Ureter (tissue), 1 donor: ENCODE measurements around the gene C7orf25. TPM values are rescaled to one million over a fixed set of nuclear protein-coding genes. Genes with fewer than 3 reads are reported as not detected.

Source experiments
- DNase-seq: peaks from one replicate; pipeline ENCODE4 v3.0.0-alpha.2; 2020; ENCODE audit warnings: low spot score
- total RNA-seq: library from RNA; stranded (reverse); gene quantifications from one replicate; pipeline ENCODE4 v1.2.4, GENCODE V29; 2023
- donor health status: DM: yes; HTN: yes; CAD: no.

The C7orf25 gene
- 6.6 TPM for total RNA-seq

DNA sequence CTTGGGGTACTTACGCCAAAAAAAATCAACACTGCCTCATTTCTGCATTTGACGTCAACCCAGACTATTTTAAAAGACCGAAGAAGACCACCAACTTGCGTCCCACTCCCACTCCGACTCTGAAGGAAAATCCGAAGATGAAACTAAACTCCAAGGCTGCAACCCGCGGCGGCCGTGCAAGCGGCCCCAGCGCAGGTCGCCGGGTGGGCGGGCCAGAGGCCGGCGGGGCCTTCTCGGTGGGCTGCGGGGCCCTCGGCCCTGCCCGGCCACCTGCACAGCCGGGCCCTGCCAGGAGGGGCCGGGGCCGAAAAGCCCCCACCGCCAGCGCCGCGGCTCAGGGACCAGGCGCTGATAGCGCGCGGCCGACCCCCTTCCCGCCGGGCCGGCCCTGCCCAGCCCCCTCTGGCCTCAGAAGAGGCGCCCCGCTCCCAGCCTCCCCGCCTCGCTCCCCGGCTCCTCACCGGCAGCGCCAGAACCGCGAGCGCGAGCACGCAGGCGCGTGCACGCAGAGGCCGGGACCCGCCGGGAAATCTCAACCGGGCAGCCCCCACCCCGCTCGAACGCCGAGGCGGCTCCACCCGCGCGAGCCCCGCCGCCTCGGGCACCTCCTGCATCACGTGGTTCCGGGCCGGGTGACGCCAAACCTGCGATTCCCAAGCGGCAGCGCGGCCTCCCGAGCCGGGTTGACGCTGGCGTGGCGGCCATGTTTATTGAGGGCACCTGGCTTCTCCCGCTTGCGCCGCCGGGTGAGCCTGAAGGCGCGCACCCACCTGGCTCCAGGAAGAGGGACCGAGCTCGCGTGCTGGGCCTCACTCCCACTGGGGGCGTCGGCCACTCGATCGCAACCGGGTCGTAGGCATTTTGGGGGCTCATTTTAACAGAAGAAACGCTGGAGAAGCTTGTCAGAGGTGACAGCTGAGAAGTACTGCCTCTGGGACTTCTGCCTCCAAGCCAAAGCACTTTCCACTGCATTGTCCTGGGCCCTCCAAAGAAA lies at the start of gene C7orf25:
Gene C7orf25, minus strand, starts transcription at position 617 of the 994 bp plus-strand sequence. CDS start 1,170 bp downstream, outside the sequence.
- peak; percentile 97 for DNase-seq

GRCh38 chr7:42961170-42961569 lies 49.3 kb upstream of the C7orf25 start:
- no peak for DNase-seq

- DNase-seq: no peak
Observed at GRCh38 chr7:42960762-42961161, 48.9 kb upstream of the C7orf25 start.

DNA sequence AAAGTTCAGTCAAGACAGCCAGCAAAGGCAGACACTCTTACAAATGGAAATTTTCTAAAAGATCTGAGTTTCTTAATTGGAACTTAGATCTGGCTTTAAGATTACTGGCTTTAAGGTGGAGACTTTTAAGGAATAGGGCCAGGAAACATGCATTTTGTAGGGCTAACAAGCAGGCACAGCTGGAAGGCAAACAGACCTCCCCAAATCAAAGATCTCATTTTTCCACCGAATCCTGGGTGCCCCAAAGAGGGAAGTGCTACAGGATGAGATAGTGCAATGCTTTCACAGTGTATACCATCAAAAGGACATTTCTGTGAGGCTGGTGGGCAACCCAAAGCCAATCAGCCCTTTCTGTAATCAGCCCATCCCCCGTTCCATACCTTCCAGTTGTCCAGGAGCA lies 47.7 kb upstream of the C7orf25 start:
- DNase-seq: no peak

DNA sequence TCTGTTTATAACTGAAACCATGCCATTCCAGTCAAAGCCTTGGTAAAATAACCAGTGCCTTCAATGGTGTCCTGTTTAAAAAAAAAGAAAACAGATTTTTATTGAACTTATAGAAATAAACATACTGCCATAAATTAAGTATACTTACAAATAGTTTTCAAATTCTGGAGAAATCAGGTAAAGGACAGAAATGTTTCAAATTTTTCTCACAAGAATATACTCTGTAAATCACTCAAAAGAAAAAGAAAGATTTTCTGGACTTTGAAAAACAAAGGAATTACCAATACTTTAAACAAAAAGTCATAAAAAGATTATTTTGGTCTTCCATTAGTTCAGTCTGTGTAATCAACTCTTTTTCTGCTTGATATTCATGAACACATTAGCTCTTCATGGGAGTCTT lies 44.2 kb upstream of the C7orf25 start:
- DNase-seq: no peak

DNA sequence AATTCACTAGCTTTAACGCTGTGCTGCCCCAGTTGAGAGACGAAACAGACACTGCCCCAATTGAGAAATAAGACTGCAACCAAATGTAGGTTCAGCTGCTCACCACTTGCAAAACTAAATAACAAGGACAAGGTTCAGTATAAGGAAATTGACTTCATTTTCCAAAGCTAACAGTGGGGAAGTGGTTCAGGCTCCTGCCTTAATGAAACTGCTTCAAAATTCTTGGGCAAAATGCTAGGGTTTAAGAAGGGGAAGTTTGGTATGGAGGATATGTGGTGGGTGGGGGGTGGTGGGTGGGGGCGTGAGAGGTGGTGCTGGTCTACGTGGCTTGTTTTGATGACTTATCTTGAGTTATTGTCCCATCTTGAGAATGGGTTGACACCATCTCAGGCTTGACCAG lies 42.1 kb upstream of the C7orf25 start:
- DNase-seq: no peak

- no peak for DNase-seq
Observed at GRCh38 chr7:42952328-42952727, 40.5 kb upstream of the C7orf25 start.

DNA sequence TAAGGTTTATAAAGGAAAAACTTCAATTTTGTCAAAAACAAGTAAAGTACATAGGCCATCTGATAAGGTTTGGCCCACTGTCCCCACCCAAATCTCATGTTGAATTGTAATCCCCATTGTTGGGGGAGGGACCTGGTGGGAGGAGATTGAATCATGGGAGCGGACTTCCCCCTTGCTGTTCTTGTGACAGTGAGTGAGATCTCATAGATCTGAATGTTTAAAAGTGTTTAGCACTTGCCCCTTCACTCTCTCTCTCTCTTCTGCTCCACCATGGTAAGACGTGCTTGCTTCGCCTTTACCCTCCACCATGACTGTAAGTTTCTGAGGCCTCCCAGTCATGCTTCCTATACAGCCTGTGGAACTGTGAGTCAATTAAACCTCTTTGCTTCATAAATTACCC lies 38.5 kb upstream of the C7orf25 start:
- no peak for DNase-seq

- DNase-seq: no peak
Observed at GRCh38 chr7:42947521-42947920, 35.7 kb upstream of the C7orf25 start.

DNA sequence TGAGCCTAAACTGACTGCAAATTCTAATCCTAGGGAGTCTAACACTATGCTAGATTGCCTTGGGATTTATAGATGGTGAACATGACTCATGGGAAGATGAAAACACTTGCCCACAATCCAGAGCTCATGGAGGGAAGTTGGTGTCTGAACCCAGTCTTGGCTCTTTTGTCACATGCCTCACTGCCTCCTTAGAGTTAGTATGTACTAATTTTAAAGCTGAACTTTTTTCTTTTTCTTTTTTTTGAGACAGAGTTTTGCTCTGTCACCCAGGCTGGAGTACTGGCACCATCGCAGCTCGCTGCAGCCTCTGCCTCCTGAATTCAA lies 34.7 kb upstream of the C7orf25 start:
- DNase-seq: no peak

DNA sequence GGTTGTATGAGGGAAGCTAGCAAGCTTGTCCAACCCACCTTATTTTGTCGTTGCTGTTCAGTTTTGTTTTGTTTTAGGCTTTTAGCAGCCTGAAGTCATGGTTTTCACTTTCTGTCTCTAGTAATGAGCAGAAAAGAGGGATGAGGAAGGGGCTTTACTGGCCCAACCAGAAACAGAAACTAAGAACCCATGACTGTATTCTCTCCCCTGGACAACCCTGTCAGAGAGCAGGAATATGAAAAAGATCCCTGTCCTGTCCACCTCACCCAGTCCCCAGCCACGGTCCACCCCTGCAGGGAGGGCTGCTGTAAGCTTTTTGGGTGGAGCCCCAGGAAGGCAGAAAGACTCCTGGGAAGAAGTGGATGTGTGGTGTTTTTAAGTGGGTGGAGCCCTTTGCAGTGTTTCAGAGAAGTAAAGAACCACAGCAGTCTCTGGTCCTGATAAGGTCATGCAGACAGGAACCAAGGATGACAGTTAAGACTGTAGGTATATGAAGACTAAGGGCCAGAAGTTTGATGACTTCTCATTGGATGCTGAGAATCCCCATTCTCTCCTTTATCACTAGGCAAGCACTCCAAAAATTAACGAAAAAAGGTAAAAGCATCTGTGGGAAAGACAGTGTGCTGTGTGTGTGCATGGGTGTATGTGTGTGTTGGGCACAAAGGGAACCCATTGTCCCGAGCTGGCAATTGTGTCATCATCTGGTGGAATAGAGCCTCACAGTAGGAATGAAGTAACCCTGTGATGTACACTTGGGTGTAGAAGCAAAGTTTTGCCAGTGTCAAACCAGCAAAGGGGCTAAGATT lies 34.2 kb upstream of the C7orf25 start:
- no peak for DNase-seq

GRCh38 chr7:42940985-42941847 lies 29.3 kb upstream of the C7orf25 start:
- peak; percentile 78 for DNase-seq

- no peak for DNase-seq
Observed at GRCh38 chr7:42939457-42940240, 27.8 kb upstream of the C7orf25 start.

DNA sequence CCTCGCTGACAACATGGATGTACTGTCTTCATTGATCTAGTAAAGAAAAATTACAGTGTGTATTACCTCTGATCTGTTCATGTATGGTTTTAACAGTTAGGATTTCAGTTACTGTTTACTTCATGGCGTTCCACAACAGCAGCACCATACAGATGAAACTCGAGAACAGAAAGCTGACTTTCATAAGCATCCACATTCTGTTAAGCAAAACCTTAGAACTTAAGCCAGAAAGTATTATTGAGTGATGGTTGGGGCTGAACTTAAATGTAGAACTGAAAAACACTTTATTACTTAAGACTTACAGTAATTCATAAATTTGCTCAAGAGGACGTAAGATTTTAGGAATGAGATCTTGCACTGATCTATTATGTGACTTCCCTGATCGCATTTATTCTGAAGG lies 24.0 kb upstream of the C7orf25 start:
- no peak for DNase-seq

DNA sequence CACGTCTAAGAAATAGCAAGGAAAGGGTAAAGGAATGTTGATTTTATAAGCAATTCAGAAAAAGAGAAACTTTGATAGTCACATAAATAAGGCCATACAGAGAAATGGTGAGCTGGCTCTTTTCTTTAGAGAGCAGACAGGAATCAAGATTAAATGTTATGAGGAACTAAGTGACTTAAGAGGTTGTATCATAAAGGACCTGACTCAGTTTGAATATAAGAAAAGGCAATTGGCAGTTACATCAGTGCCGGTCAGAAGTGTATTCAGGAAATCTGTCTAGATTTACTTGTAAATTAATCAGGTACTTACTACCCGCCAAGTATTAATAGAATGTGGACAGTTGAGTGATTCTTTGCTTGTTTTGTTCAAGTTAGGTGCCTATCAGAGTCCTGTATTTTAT lies 22.4 kb upstream of the C7orf25 start:
- no peak for DNase-seq

GRCh38 chr7:42932811-42933591 lies 21.1 kb upstream of the C7orf25 start:
- no peak for DNase-seq

GRCh38 chr7:42931834-42932651 lies 20.2 kb upstream of the C7orf25 start, which contains the start of the genes MRPL32 and PSMA2:
Gene MRPL32 (plus strand): TSS chr7:42932376. CDS start chr7:42932387, 11 bp downstream.
Gene PSMA2 (minus strand): TSS chr7:42932174. CDS start chr7:42932158, 16 bp downstream.
- DNase-seq: peak; percentile 97

DNA sequence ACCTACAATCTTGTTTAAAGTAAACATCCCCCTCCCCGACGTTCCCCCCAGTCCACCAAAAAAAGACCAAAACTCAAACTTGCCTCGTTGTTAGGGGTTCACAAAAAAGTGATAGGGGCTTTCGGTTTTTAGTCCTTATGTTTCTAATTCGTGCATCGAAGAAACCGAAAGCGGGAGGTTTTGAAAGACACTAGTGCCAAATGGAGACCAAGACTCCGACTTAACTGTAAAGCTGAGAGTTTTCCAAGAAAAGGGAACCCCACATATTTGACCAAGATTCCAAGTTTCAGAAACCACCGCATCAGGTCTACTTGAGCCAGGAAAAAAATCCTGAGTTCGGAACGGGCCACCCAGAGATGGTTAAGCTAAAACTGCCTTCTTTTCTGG lies 19.6 kb upstream of the C7orf25 start:
- no peak for DNase-seq

DNA sequence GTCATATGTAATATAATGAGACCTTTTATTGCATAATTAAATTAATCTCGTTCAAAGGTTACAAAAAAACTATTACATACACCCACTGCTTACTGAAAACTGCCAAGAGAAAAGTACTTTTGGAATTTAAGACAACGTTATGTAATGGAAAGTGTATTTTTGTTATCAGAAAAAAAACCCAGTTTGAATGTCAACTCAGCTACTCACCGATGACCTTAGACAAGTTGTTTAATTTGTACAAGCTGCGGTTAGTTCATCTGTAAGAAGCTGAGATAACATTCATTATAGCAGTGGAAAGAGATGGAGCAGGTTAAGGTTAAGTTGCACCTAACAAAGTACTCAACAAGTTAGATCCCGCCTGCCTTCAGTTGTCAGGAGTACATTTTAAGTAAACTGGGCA lies 19.0 kb upstream of the C7orf25 start:
- no peak for DNase-seq
